DOHH2 (cell line): ENCODE results near the gene TIAM2.

Source experiments
- EZH2phosphoT487 ChIP-seq: fragments of 200-600 bp; sonication (generic); IDR thresholded peaks from 2 replicates; pipeline ENCODE4 v1.6.1; 2017; ENCODE audit warnings: borderline replicate concordance, mild to moderate bottlenecking, antibody characterized with exemption, low read length, moderate library complexity, mixed read lengths
- TF ChIP-seq, protein P1 (sequence below): fragments of 200-600 bp; sonication (generic); IDR thresholded peaks from one replicate; pipeline ENCODE4 v1.5.1; 2014; ENCODE audit warnings: antibody characterized with exemption, mild to moderate bottlenecking, low read depth, low read length; ENCODE audit not compliant: poor library complexity, severe bottlenecking

DNA sequence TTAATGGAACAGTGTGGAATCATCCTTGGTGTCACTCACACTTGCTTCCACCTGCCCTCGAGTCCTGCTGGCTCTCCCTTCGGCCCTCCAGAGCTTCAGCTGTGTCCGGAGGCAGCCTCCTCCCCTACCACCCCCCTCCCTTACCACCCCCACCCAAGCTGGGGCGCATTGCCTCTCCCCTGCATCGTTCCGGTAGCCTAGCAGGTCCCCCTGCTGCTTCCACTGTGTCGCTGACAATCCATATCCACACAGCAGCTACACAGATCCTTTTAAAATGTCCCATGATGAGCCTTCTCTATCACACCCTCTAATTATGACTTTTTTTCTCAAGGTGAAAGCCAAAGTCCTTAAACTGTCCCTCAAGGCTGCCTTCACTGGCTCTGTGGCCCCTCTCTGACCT, 117.6 kb downstream of the TIAM2 start:
- TF ChIP-seq, protein P1, sequence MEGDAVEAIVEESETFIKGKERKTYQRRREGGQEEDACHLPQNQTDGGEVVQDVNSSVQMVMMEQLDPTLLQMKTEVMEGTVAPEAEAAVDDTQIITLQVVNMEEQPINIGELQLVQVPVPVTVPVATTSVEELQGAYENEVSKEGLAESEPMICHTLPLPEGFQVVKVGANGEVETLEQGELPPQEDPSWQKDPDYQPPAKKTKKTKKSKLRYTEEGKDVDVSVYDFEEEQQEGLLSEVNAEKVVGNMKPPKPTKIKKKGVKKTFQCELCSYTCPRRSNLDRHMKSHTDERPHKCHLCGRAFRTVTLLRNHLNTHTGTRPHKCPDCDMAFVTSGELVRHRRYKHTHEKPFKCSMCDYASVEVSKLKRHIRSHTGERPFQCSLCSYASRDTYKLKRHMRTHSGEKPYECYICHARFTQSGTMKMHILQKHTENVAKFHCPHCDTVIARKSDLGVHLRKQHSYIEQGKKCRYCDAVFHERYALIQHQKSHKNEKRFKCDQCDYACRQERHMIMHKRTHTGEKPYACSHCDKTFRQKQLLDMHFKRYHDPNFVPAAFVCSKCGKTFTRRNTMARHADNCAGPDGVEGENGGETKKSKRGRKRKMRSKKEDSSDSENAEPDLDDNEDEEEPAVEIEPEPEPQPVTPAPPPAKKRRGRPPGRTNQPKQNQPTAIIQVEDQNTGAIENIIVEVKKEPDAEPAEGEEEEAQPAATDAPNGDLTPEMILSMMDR, result no peak
- TF ChIP-seq EZH2phosphoT487, result no peak
